ENCODE measurements around the gene MICALL2. TPM values are rescaled to one million over a fixed set of nuclear protein-coding genes. Genes with fewer than 3 reads are reported as not detected.

Gene MICALL2
- total RNA-seq, 1 donor from 2014 or later: 13.9 TPM

DNA sequence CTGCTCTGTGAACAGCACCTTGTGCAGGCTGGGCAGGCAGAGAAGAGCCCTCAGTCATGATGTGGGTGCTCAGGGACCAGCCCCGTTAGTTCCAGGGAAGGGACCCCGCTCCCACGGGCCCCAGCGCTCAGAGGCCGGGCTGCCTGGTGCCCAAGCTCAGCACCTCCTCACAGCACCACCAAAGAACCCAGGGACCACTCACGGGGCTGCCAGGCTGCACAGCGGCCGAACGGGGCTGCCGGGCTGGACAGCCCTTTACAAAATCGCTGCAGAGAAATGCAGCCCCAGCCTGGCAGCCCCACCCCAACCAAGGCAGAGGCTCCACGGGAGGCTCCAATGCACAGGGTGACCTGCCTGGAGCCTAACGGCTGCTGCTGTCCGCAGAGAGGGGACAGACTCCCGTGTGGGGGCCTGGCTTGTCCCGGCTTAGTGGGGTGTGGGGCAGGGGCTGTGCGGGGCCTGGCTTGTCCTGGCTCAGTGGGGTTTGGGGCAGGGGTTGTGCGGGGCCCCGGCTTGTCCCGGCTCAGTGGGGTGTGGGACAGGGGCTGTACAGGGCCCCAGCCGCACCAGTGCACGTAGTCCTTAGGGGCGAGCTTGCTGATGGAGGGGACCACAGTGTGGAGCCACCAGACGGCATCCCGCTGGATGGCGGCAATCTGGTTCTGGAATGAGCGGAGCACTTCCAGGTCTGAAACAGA lies 35.7 kb upstream of the MICALL2 start:
- Mint-ChIP-seq H3K4me1 (ENCODE audit: low read depth) (no peaks in the 10 kb centered on the region), H3K36me3 (ENCODE audit: insufficient read depth) (peaks cover 8% of the 10 kb centered on the region), H3K27me3 (no peaks in the 10 kb centered on the region), H3K27ac (no peak overlapping the region), H3K4me3 (ENCODE audit: low read depth) (no peak overlapping the region), H3K9me3 (ENCODE audit: low read depth) (no peaks in the 10 kb centered on the region)
- TF ChIP-seq, protein P1, sequence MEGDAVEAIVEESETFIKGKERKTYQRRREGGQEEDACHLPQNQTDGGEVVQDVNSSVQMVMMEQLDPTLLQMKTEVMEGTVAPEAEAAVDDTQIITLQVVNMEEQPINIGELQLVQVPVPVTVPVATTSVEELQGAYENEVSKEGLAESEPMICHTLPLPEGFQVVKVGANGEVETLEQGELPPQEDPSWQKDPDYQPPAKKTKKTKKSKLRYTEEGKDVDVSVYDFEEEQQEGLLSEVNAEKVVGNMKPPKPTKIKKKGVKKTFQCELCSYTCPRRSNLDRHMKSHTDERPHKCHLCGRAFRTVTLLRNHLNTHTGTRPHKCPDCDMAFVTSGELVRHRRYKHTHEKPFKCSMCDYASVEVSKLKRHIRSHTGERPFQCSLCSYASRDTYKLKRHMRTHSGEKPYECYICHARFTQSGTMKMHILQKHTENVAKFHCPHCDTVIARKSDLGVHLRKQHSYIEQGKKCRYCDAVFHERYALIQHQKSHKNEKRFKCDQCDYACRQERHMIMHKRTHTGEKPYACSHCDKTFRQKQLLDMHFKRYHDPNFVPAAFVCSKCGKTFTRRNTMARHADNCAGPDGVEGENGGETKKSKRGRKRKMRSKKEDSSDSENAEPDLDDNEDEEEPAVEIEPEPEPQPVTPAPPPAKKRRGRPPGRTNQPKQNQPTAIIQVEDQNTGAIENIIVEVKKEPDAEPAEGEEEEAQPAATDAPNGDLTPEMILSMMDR (IDR thresholded peaks at IDR 0.05; ENCODE audit: unreplicated experiment): no peak
- DNase-seq (ENCODE audit: low spot score, unreplicated experiment): no peak

DNA sequence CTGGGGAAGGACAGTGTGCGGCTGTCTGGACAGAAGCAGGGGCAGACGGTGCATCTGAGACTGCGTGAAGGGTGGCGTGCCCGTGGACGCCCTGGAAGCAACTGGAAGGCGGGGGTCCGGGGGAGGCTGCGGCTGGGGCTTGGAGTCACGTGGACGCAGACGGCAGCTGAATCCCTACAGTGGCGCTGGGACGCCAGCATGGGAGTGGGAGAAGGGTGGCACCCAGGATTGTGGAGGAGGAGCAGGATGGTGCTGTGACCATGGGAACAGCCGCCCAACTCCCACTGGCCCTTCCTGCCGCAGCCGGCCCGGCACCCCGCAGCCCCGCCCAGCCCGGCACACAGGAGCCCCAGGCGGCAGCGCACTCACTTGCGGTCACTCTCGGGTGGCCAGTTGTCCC lies 35.2 kb upstream of the MICALL2 start:
- TF ChIP-seq, protein P1 (IDR thresholded peaks at IDR 0.05; ENCODE audit: unreplicated experiment): no peak
- Mint-ChIP-seq H3K9me3 (ENCODE audit: low read depth) (no peaks in the 10 kb centered on the region), H3K4me3 (ENCODE audit: low read depth) (no peak overlapping the region), H3K36me3 (ENCODE audit: insufficient read depth) (peaks cover 8% of the 10 kb centered on the region), H3K27ac (no peak overlapping the region), H3K27me3 (no peaks in the 10 kb centered on the region), H3K4me1 (ENCODE audit: low read depth) (no peaks in the 10 kb centered on the region)
- DNase-seq (ENCODE audit: low spot score, unreplicated experiment): no peak

DNA sequence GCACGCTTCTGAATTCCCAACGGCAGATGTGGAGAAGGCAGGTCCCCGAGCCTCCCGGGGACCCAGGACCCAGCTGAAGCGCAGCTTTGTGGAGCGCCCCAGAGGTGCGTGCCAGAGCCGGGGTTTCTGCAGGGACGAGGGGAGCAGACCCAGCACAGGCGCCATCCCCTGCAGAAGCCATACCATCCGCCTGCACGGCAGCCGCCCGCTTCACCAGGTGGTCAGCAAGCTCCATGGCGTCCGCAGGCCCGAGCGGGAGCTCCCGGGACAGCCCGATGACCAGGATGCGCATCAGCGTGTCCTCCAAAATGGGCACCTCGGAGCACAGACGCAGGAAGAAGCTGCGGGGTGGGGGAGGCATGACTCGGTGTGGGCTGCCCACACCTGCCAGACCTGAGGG lies 34.3 kb upstream of the MICALL2 start:
- TF ChIP-seq, protein P1 (IDR thresholded peaks at IDR 0.05; ENCODE audit: unreplicated experiment): no peak
- Mint-ChIP-seq H3K27me3 (no peaks in the 10 kb centered on the region), H3K4me3 (ENCODE audit: low read depth) (no peak overlapping the region), H3K9me3 (ENCODE audit: low read depth) (no peaks in the 10 kb centered on the region), H3K4me1 (ENCODE audit: low read depth) (no peaks in the 10 kb centered on the region), H3K36me3 (ENCODE audit: insufficient read depth) (peaks cover 8% of the 10 kb centered on the region), H3K27ac (no peak overlapping the region)
- no peak for DNase-seq (ENCODE audit: low spot score, unreplicated experiment)

DNA sequence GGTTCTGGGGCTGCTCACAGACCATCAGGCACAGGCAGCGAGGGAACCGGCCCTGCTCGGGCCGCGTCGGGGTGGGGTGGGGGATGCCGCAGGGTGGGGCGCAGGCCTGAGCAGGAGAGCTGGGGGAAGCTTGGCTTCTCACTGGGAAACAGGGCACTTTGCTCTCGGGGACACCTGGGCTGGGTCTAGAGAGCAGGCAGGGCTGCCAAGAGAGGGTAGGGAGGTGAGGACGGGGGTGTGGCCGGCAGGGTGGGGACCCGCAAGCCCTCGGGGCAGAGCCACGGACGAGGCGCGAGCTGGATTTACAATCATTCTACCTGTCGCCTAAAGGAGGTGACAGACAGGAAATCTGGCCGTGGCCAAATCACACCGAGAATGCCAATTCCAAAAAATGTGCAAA lies 33.9 kb upstream of the MICALL2 start:
- Mint-ChIP-seq H3K27ac (no peak overlapping the region), H3K4me3 (ENCODE audit: low read depth) (no peak overlapping the region), H3K4me1 (ENCODE audit: low read depth) (no peaks in the 10 kb centered on the region), H3K36me3 (ENCODE audit: insufficient read depth) (peaks cover 13% of the 10 kb centered on the region), H3K9me3 (ENCODE audit: low read depth) (no peaks in the 10 kb centered on the region), H3K27me3 (no peaks in the 10 kb centered on the region)
- TF ChIP-seq, protein P1 (IDR thresholded peaks at IDR 0.05; ENCODE audit: unreplicated experiment): no peak
- DNase-seq (ENCODE audit: low spot score, unreplicated experiment): no peak

DNA sequence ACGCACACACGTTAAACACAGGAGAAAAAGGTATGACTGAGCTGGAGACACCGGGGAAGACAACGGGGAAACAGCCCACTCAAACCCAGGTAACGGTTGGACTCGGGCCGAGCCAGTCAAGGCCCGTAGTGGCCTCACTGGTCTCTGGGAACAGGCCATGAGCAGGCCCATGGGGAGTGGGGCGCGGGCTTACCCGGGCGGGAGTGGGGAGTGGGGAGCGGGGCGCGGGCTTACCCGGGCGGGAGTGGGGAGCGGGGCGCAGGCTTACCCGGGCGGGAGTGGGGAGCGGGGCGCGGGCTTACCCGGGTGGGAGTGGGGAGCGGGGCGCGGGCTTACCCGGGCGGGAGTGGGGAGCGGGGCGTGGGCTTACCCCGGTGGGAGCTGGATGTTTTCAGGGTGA lies 33.4 kb upstream of the MICALL2 start:
- Mint-ChIP-seq H3K27ac (no peak overlapping the region), H3K4me1 (ENCODE audit: low read depth) (no peaks in the 10 kb centered on the region), H3K4me3 (ENCODE audit: low read depth) (no peak overlapping the region), H3K27me3 (no peaks in the 10 kb centered on the region), H3K9me3 (ENCODE audit: low read depth) (no peaks in the 10 kb centered on the region), H3K36me3 (ENCODE audit: insufficient read depth) (peaks cover 13% of the 10 kb centered on the region)
- no peak for DNase-seq (ENCODE audit: low spot score, unreplicated experiment)
- TF ChIP-seq, protein P1 (IDR thresholded peaks at IDR 0.05; ENCODE audit: unreplicated experiment): no peak
